Measurements from ENCODE around the gene AHI1. TPM values are rescaled to one million over a fixed set of nuclear protein-coding genes. Genes with fewer than 3 reads are reported as not detected.

The AHI1 gene
- total RNA-seq, 1 experiment from 2014 or later = 18.8 TPM

DNA sequence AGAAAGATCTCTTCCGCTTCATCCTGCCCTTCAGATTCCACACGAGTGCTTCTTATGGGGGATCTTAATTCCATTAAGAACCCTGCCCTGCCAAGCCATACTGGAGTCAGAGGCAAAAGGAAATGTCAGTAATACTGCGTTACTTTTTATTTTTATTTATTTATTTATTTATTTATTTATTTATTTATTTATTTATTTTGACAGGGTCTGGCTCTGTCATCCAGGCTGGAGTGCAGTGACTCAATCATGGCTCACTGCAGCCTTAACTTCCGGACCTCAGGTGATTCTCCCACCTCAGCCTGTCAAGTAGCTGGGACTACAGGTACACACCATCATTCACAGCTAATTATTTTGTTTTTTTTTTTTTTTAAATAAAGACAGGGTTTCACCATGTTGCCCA lies 236.9 kb downstream of the AHI1 start:
- no peak for DNase-seq (ENCODE audit: low spot score)
- ChIA-PET CTCF (interaction anchor here (0.7 to 1.6 kb wide), 3 partner anchors 8 to 119 kb away, joined by 3 read pairs; no protein-coding TSS in a partner anchor), POLR2A (interaction anchor here (0.6 kb wide), 1 partner anchor 517 kb away, joined by 3 read pairs; no protein-coding TSS in a partner anchor)
- TF ChIP-seq, protein P1, sequence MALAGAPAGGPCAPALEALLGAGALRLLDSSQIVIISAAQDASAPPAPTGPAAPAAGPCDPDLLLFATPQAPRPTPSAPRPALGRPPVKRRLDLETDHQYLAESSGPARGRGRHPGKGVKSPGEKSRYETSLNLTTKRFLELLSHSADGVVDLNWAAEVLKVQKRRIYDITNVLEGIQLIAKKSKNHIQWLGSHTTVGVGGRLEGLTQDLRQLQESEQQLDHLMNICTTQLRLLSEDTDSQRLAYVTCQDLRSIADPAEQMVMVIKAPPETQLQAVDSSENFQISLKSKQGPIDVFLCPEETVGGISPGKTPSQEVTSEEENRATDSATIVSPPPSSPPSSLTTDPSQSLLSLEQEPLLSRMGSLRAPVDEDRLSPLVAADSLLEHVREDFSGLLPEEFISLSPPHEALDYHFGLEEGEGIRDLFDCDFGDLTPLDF (CRISPR knock-in tag; IDR thresholded peaks at IDR 0.05) = no peak
- TF ChIP-seq NR1H2 (CRISPR knock-in tag; IDR thresholded peaks at IDR 0.05) = no peak
- TF ChIP-seq, protein P2, sequence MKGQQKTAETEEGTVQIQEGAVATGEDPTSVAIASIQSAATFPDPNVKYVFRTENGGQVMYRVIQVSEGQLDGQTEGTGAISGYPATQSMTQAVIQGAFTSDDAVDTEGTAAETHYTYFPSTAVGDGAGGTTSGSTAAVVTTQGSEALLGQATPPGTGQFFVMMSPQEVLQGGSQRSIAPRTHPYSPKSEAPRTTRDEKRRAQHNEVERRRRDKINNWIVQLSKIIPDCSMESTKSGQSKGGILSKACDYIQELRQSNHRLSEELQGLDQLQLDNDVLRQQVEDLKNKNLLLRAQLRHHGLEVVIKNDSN (CRISPR knock-in tag; IDR thresholded peaks at IDR 0.05) = no peak
- no peak for TF ChIP-seq FOXJ3 (CRISPR knock-in tag; IDR thresholded peaks at IDR 0.05; ENCODE audit: borderline replicate concordance)
- TF ChIP-seq SMAD4 (CRISPR knock-in tag; IDR thresholded peaks at IDR 0.05) = no peak
- TF ChIP-seq GRHL2 (CRISPR knock-in tag; IDR thresholded peaks at IDR 0.05; ENCODE audit: insufficient replicate concordance, severe bottlenecking) = no peak
- TF ChIP-seq EMX1 (CRISPR knock-in tag; IDR thresholded peaks at IDR 0.05) = no peak
- no peak for TF ChIP-seq ZNF416 (CRISPR knock-in tag; IDR thresholded peaks at IDR 0.05)
- TF ChIP-seq ZNF138 (CRISPR knock-in tag; conservative IDR thresholded peaks at IDR 0.05) = no peak
- TF ChIP-seq ZNF671 (CRISPR knock-in tag; IDR thresholded peaks at IDR 0.05) = no peak
- no peak for TF ChIP-seq PRRX2 (CRISPR knock-in tag; IDR thresholded peaks at IDR 0.05)
- TF ChIP-seq, protein P3, sequence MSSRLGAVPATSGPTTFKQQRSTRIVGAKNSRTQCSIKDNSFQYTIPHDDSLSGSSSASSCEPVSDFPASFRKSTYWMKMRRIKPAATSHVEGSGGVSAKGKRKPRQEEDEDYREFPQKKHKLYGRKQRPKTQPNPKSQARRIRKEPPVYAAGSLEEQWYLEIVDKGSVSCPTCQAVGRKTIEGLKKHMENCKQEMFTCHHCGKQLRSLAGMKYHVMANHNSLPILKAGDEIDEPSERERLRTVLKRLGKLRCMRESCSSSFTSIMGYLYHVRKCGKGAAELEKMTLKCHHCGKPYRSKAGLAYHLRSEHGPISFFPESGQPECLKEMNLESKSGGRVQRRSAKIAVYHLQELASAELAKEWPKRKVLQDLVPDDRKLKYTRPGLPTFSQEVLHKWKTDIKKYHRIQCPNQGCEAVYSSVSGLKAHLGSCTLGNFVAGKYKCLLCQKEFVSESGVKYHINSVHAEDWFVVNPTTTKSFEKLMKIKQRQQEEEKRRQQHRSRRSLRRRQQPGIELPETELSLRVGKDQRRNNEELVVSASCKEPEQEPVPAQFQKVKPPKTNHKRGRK (CRISPR knock-in tag; IDR thresholded peaks at IDR 0.05; ENCODE audit: borderline replicate concordance) = no peak
- TF ChIP-seq NFYB (CRISPR knock-in tag; conservative IDR thresholded peaks at IDR 0.05; ENCODE audit: low read depth) = no peak
- no peak for TF ChIP-seq MYBL2 (CRISPR knock-in tag; IDR thresholded peaks at IDR 0.05)
- Mint-ChIP-seq H3K27ac (no peak overlapping the region), H3K27me3 (ENCODE audit: low read depth) (no peaks in the 10 kb centered on the region), H3K9me3 (peaks cover 7% of the 10 kb centered on the region), H3K4me3 (no peak overlapping the region), H3K4me1 (peaks cover 10% of the 10 kb centered on the region), H3K36me3 (no peaks in the 10 kb centered on the region)
- no peak for ATAC-seq

DNA sequence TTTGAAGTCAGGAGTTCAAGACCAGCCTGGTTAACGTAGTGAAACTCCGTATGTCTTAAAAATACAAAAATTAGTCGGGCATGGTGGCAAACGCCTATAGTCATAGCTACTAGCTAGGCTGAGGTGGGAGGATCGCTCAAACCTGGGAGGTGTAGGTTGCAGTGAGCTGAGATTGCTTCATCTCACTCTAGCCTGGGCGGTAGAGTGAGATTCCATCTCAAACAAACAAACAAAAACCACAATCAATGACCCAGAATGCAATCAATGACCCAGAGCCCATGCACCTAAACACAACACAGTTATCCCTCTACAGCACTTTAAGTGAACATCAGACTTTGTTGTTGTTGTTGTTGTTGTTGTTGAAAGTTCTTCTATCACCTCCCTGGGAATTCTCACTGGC lies 238.6 kb downstream of the AHI1 start:
- H3K4me1 Mint-ChIP-seq = peaks cover 11% of the 10 kb centered on the region
- H3K27ac Mint-ChIP-seq = no peak overlapping the region
- no peaks in the 10 kb centered on the region for H3K36me3 Mint-ChIP-seq
- CTCF ChIA-PET = no interaction called here
- 0 out of 2 replicates have a peak, but pooled peaks cover 3% of the 10 kb centered on the region for H3K27me3 Mint-ChIP-seq (ENCODE audit: low read depth)
- POLR2A ChIA-PET = no interaction called here
- TF ChIP-seq TEAD4 (CRISPR knock-in tag; IDR thresholded peaks at IDR 0.05) (no peak), NFATC4 (CRISPR knock-in tag; IDR thresholded peaks at IDR 0.05) (no peak), ZNF396 (CRISPR knock-in tag; IDR thresholded peaks at IDR 0.05; ENCODE audit: borderline replicate concordance) (no peak), EMX1 (CRISPR knock-in tag; IDR thresholded peaks at IDR 0.05) (no peak), ELF4 (CRISPR knock-in tag; IDR thresholded peaks at IDR 0.05; ENCODE audit: low read depth) (no peak), GABPB1 (CRISPR knock-in tag; IDR thresholded peaks at IDR 0.05) (no peak), ZBTB21 (CRISPR knock-in tag; IDR thresholded peaks at IDR 0.05; ENCODE audit: borderline replicate concordance) (no peak), NR3C1 (CRISPR knock-in tag; conservative IDR thresholded peaks at IDR 0.05; ENCODE audit: low read depth) (no peak)
- TF ChIP-seq, protein P4, sequence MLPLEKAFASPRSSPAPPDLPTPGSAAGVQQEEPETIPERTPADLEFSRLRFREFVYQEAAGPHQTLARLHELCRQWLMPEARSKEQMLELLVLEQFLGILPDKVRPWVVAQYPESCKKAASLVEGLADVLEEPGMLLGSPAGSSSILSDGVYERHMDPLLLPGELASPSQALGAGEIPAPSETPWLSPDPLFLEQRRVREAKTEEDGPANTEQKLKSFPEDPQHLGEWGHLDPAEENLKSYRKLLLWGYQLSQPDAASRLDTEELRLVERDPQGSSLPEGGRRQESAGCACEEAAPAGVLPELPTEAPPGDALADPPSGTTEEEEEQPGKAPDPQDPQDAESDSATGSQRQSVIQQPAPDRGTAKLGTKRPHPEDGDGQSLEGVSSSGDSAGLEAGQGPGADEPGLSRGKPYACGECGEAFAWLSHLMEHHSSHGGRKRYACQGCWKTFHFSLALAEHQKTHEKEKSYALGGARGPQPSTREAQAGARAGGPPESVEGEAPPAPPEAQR (CRISPR knock-in tag; IDR thresholded peaks at IDR 0.05) = no peak
- peaks cover 19% of the 10 kb centered on the region for H3K9me3 Mint-ChIP-seq
- ATAC-seq = no peak
- DNase-seq (ENCODE audit: low spot score) = no peak
- H3K4me3 Mint-ChIP-seq = no peak overlapping the region

Data from WTC11 (cell line).